ENCODE measurements around the gene ROPN1B. TPM values are rescaled to one million over a fixed set of nuclear protein-coding genes. Genes with fewer than 3 reads are reported as not detected.

The ROPN1B gene
- total RNA-seq, 1 donor from 2014 or later, result 1.4 TPM

GRCh38 chr3:126003447-126004190 is 34.6 kb downstream of the ROPN1B start:
- no peak for DNase-seq (ENCODE audit: low spot score)

GRCh38 chr3:126004217-126004616 is 35.2 kb downstream of the ROPN1B start:
- DNase-seq (ENCODE audit: low spot score), result no peak

- no peak for DNase-seq (ENCODE audit: low spot score)
Measured at GRCh38 chr3:126004692-126005091, 35.7 kb downstream of the ROPN1B start.

DNA sequence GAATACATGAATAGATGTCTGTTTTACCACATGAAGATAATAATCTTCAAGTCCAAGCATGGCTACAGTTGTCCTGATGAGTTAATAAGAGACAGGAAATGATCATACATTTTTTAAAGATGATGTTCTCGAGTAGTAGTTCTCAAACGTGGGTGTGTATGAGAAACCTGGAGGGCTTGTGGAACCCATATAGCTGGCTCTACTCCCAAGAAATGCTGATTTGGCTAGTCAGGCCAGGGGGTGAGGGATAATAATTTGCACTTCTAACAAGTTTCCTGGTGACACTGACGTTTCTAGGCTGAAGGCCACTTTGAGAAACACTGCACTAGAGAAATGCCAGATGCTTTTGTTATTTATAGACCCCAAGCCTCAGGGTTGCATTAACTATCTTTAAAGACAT is 37.0 kb downstream of the ROPN1B start:
- no peak for DNase-seq (ENCODE audit: low spot score)

- DNase-seq (ENCODE audit: low spot score), result no peak
Measured at GRCh38 chr3:126008219-126008618, 39.2 kb downstream of the ROPN1B start.

GRCh38 chr3:126009181-126009580 is 40.2 kb downstream of the ROPN1B start:
- no peak for DNase-seq (ENCODE audit: low spot score)

DNA sequence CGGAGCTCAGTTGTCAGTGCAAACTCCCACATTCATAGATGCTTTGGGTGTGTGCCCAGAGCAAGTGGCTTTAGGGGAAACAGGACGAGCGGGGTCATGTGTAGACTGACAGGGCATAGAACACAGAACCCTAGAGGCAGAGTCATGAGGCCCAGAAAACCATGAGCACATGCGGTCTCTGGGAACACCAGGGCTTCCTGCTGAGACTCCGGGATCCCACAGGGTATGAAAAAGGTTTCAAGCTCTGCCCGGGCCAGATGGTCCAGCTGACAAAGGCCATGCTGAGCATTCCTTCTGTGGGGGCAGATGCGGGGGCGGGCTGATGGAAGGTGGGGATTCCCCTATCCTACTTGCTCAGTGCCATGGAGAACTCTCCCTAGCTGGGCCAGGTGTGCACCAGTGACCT is 44.8 kb downstream of the ROPN1B start:
- no peak for DNase-seq (ENCODE audit: low spot score)

- DNase-seq (ENCODE audit: low spot score), result no peak
Measured at GRCh38 chr3:126014252-126014651, 45.3 kb downstream of the ROPN1B start.

GRCh38 chr3:126015075-126015474 is 46.1 kb downstream of the ROPN1B start:
- DNase-seq (ENCODE audit: low spot score), result no peak

- DNase-seq (ENCODE audit: low spot score), result no peak
Measured at GRCh38 chr3:126016616-126017015, 47.6 kb downstream of the ROPN1B start.

- no peak for DNase-seq (ENCODE audit: low spot score)
Measured at GRCh38 chr3:126017362-126017761, 48.4 kb downstream of the ROPN1B start.

DNA sequence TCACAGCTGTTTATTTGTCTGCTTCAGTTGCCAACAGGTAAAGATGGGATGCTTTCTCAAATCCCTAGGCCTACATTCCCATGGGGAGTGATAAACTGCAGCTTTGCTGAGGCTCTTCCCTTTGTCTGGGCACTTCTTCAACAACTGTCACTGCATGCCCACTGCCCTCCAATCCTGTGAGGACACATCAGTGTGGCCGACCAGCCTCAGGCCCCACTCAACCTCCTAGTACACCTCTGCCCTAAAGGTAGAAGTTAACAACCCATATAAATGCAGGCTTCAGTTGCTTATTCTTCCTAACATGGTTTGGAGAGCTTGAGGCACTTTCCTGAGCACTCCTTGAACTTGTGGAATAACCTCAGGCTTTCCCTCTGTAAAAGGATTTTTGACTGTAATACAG is 49.6 kb downstream of the ROPN1B start:
- no peak for DNase-seq (ENCODE audit: low spot score)

GRCh38 chr3:126018995-126019394 is 50.0 kb downstream of the ROPN1B start:
- no peak for DNase-seq (ENCODE audit: low spot score)

GRCh38 chr3:126019683-126020082 is 50.7 kb downstream of the ROPN1B start:
- DNase-seq (ENCODE audit: low spot score), result no peak

DNA sequence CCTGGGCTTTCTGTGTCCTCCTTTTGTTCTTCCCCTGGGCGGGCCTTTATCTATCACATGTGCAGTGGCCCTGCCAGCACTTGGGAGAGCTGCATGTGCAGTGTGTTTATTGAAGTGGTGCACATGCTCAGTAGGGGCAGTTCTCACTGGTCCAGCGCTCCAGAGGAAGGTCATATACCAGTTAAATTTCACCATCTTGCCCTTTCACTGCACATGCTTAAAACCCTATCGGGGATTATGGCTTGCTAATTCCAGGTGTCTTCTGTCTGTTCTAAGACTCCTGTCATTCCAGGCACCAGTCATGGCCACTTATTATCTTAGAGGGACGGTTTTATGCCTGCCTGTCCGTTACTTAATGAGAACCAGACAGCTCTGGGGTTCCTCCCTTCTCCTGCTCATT is 52.2 kb downstream of the ROPN1B start:
- no peak for DNase-seq (ENCODE audit: low spot score)

DNA sequence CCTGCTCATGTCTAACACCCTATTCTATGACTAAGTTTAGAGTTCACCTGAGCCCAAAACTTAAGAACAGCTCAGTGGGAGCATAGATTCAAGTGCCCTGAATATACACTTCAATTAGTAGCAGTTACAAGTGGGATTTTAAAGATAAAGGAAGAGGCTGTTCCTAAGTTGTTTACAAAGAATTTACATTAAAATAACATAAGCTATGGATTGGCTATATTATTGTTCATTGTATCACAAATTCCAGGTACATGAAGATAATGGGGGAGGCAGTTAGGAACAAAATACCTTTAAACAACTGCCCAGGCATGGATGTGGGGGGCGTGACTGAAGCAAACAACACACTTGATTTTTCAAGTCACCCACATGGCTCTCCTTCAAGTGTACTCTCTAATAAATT is 52.7 kb downstream of the ROPN1B start:
- no peak for DNase-seq (ENCODE audit: low spot score)

GRCh38 chr3:126022741-126023359 is 53.9 kb downstream of the ROPN1B start:
- no peak for DNase-seq (ENCODE audit: low spot score)

DNA sequence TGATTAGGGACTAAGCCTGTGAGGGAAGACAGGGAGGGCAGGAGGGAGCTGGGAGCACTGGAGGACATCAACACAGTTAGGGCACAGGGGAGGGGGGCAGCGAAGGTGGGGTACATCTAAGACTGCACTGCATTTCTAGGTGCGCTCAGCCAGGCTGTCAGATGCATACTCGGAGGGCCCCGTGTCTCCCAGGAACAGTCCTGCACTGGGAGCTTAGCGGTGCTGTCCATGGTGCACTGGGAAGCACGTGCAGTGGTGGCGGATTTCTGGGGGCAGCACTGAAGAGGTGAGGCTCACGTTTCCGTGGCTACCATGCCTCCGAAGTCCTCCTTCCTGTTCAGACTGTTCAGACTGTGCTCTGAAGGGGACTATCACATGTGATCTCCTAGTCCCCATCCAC is 54.4 kb downstream of the ROPN1B start:
- DNase-seq (ENCODE audit: low spot score), result no peak

DNA sequence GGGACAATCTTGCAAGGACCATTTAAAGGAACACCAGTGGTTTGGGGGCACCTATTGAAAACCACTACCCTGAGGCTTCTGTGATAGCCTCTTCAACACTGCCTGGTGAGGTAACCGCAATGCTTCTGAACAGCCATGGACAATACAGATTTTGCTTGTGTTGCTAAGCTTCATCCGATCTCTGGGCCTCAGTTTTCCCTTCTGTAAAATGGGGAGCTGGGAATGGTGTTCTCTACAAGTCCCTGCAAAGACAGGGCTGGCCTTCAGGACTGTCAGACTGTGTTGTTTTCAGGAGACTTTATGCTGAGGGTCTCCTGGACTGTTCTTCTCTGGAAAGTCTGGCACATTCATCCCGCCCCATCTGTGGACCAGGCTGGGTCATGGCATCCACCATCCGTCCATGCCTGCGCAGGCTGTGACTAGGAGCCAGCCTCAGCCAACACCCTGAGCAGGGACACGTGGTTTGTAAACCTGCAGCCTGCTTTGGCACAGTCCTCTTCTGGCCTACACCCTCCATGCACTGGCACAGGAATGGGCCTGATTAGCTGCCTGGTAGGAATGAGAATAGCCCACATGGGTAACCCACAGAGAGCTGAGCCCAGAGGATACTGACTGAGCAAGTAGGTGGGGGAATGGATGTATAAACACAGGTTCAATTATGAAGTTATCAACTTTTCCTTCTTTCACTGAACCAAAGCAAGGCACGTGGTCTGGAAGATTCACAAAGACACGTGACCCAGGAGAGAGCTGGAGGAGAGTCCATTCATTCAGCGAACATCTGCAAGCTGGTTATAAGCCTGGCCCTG is 55.3 kb downstream of the ROPN1B start:
- no peak for DNase-seq (ENCODE audit: low spot score)

DNA sequence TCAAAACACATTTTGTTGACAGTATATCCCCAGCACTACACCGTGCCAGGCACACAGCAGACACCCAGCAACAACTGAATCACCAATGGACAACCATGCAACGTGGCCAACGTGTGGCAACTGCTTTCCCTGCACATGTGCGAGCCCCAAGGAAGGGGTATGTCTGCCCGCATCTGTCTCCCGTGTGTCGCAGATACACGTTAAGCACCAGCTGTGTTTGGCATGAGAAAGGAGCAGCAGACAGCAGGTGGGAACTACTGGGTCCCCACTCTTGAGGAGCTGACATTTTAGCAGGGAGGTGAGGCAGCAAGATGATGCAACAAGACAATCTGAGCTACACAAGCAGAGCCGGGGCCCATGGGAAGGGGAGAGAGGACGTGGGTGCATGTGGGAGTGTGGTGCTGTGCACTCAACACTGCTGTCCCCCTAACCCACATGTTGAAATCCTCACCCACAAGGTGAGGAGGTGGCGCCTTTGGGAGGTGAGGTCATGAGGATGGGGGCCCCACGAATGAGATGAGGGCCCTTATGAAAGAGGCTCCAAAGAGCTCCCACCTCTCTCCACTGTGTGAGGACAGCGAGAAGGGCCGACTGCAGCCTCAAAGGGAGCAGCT is 56.2 kb downstream of the ROPN1B start:
- no peak for DNase-seq (ENCODE audit: low spot score)

- no peak for DNase-seq (ENCODE audit: low spot score)
Measured at GRCh38 chr3:126025862-126026261, 56.9 kb downstream of the ROPN1B start.

- no peak for DNase-seq (ENCODE audit: low spot score)
Measured at GRCh38 chr3:126026277-126026751, 57.3 kb downstream of the ROPN1B start.
